Glomerular visceral epithelial cell (primary cell): ENCODE measurements around the gene DYNLT1.

Source experiments
- DNase-seq: peaks from one replicate; pipeline ENCODE4 v3.0.0-alpha.2; 2016; ENCODE audit errors: extremely low spot score

Gene DYNLT1

GRCh38 chr6:158597565-158597964 lies 47.0 kb downstream of the DYNLT1 start:
- DNase-seq: no peak

- DNase-seq: no peak
Measured at GRCh38 chr6:158596861-158597260, 47.7 kb downstream of the DYNLT1 start.

DNA sequence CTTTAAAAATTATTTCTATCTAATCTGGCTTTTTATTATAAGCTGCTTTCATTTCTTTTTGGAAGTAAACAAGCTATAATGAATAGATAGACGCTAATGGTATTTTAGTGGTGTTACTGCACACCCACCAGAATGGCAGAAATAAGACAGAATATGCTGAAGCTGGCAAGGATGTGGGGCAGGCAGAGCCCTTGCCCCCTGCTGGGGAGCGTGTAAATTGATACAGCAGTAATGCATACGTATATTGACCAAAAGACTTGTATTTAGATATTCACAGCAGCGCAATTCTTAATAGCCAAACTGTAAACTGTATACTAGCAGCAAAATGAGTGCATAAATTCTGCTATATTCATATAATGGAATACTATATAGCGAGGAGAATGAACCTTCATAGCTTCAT lies 49.3 kb downstream of the DYNLT1 start:
- DNase-seq: no peak

DNA sequence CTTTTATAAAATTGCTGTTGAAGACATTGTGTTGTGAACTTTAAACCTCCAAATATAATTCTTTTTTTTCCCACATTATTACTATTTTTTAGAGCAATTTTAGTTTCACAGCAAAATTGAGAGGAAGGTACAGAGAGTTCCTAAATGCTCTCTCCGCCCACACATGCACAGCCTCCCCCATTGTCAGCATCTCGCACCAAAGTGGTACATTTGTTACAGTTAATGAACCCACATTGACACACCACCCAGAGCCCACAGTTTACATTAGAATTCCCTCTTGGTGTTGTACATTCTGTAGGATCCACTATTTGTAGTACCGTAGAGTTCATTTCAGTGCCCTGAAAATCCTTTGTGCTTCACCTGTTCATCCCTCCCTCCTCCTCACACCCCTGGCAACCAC lies 50.9 kb downstream of the DYNLT1 start:
- DNase-seq: no peak

- no peak for DNase-seq
Measured at GRCh38 chr6:158591810-158592209, 52.7 kb downstream of the DYNLT1 start.

DNA sequence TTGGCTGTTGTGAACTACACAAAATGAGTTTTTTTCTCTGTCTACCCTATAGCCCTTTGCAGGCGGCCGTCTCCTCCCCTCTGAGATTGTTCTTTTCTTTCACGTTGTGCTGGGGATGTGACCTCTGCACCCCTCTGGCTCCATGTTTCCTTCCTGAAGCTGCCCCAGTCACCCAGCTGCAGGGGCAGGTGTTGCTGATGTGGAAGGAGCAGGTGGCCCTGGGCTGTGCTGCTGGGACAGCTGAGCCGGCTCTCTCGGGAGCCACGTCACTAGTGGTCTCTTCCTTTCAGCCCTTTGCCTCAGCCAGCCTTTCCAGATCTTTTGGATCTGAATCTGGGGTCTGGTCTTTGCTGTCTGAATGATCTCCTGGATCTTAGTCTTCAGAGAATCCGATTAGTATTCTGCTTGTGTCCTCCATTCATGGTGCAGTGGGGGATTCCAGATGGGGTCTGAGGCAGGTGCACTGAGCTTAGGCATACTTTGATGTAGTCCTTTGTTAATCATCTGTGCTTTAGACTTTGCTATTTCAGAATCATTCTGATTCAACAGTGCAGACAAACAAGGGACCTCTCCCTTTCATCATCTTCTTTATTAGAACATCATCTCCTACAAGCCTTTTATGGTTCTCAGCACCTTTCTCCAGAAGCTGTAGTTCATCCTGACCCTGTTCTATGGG lies 53.3 kb downstream of the DYNLT1 start:
- no peak for DNase-seq

GRCh38 chr6:158589366-158589765 lies 55.2 kb downstream of the DYNLT1 start:
- DNase-seq: no peak

DNA sequence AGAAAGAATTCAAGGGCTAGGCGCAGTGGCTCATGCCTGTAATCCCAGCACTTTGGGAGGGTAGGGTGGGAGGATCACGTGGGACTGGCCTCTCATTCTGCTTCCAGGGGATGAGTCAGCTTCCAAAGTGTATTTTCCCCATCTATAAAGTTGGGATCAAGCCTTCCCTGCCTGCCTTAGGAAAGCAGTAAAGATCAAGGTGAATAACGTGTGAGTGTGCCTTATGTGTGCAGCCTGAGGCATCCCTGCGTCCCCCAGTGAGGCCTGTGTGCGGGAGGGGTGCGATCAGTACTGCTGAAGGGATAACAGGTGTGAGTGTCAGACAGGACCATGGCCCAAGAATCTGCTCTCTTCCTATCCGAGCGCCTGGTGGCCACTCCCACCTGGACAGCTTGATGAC lies 57.9 kb downstream of the DYNLT1 start:
- no peak for DNase-seq
